HL-60/S4 treated with retinoic acid at 250 ng/mL for 4 days and 3 days (cell line): ENCODE results near the gene MTMR10.

Experiments
- in situ Hi-C: fragments of 300-500 bp; cut with MboI; formaldehyde crosslinking; loops from 2 replicates; pipeline ENCODE4 v1.7.0; 2022; ENCODE audit warnings: low sequenced_read_pairs

Gene MTMR10

DNA sequence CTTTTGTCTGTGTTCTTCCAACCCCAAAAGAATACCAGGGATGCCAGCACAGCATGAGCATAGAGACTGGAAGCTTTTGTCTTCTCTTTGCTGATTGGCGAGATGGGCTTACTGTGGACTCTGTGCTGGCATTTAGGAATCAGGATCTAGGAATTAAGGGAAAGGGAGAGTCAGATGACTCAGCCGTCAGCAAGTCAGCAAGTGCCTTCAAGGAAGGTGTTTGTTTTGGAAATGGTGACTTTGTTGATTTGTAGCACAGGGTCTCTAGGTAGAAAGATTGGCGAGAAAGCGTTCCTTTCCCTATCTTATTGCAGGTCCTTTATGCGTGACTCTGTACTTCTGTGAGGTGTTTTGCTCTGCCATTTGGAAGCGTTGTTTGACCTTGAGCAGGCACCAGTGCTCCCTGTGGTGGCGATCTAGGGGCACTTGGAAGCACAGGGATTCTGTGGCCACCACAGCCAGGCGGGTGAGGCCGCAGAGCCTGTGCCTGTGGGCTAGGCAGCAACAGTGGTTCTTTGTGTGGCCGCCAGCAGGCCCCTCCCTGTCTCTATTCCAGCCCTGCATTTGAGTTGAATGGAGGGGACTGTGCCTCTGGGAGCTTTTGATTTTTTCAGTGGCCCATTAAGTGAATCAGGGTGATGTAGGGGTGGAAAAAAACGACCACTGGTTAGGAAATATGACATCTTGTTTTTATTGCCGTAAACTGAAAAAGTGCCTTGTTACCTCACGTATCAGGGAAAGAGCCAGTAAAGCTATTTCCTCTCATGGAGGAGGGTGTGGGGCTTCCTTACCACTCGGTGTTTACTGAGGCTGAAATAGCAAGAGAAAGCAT, 68.7 kb downstream of the MTMR10 start:
- in situ Hi-C loops = no loop called here

DNA sequence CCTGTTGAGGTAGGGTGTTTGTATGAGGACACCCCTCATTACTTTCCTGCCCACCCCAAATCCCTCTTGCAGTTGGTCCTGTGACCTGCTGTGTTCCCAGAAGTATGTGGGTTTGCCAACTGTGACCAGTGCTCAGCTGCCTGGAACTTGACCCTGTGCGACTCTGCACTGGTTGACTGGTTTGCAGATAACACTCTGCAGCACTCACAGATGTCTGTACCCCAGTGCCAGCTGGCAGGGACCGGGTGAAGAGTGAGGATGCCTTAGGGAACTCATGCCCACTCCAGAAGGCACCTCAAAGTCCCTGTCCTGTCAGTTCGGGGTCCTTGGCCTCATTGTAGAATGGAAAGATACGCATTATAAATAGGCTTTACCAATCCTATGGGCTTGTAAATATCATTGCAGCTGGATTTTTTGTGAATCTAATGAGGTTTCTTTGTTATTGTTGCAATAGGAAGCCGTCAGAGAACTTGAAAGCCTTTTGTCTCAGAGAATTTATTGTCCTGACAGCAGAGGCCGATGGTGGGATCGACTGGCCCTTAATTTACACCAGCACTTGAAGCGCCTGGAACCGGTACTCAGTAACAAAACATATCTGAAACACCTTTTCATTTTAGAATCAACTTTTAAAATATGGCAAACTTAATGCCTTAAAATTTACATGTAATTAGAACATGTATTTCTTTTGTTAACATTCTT, 69.5 kb downstream of the MTMR10 start:
- in situ Hi-C loops = no loop called here

DNA sequence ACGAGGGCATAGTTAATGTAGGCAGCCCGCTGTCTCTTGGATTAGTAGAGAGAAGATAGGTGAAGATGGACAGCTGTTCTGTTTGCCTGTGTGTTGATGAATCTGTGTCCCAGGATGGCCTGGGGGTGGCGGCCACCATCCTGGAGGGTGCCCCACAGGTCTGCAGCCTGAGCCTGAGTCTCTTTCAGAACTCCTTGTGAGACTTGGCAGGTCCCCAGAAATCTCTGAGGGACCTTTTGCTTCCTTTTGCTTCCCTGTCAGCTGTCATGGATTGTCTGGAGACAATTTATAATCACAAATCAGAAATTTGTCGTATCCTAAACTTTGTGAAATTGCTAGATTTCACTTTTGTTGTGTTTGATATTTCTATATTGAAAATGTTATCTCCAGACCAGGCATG, 70.3 kb downstream of the MTMR10 start:
- in situ Hi-C loops = no loop called here

DNA sequence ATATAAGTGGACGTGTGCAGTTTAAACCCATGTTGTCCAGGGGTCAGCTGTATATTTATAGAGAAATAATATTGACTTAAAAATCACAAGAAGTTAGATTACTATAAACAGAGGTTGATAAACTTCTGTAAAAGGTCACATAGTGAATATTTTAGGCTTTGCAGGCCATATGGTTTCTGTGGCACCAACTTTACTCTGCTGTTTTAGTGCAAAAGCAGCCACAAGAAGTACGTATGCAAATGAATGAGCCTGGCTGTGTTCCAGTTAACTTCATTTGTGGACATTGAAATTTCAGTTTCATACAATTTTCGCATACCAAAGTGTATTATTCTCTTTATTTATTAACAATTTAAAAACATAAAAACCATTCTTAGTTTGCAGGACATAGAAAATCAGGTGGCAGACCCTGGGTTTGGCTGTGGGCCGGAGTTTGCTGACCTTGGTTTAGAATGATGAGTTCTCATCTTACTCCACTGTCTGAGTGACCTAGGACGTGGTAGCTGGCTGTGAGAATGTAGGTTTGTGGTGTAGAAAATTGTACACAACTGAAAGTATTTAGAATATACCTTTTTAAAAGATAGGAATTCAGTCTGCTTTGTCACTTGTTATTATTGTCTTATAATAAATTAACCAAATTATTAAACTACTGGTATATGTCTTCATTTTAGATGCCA, 71.4 kb downstream of the MTMR10 start:
- in situ Hi-C loops = no loop called here

DNA sequence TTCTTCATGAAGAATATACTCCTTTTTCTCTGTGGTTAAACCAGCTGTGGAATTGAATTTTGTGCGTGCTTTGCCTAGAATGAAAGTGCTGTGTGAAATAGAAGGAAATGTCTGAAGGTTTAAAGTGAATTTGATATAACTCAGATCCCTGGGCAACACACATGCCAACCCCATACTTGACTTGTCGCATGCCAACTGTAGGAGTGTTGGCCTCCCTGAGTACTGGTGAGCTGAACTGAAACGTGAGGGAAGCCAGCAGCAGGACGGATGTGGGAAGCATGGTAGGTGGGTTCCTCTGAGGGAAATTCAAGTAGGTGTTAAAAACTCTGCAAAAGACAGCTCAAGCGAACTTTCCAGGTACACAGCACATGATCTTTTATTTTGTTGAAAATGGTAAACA, 73.1 kb downstream of the MTMR10 start:
- in situ Hi-C loops = no loop called here

GRCh38 chr15:30917675-30918074, 73.8 kb downstream of the MTMR10 start:
- in situ Hi-C loops = no loop called here

DNA sequence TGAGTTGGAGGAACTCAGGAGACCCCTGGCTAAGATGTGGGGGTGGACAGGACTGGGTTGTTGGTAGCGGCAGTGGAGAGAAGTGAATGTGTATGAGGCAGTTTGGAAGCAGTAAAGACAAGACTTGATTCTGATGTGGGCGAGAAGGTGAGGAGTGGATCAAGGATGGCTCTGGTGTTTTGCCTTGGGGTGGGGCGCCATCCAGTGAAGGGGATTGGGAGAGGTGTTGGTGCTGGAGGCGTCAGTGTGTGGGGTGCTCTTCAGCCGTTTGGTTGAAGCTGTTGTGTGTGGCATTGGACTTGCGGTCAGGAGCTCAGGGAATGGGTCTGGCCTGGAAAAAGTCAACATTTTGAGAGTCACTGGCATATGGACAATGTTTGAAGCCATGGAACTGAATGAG, 74.4 kb downstream of the MTMR10 start:
- in situ Hi-C loops = no loop called here

DNA sequence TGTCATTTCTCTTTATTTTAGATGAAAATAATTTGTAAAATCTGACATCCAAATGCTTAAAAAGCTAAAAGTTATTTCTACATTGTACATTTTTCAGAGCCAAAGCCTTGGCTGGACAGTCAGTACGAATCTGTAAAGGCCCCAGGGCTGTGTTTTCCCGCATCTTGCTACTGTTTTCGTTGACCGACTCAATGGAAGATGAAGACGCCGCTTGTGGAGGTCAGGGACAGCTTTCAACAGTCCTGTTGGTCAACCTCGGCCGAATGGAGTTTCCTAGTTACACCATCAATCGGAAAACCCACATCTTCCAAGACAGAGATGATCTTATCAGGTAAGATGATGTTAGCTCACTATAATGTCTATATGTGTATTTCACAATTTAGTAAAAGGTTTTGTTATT, 77.7 kb downstream of the MTMR10 start:
- in situ Hi-C loops = no loop called here

- in situ Hi-C loops = no loop called here
Measured at GRCh38 chr15:30906366-30906765, 85.1 kb downstream of the MTMR10 start.

DNA sequence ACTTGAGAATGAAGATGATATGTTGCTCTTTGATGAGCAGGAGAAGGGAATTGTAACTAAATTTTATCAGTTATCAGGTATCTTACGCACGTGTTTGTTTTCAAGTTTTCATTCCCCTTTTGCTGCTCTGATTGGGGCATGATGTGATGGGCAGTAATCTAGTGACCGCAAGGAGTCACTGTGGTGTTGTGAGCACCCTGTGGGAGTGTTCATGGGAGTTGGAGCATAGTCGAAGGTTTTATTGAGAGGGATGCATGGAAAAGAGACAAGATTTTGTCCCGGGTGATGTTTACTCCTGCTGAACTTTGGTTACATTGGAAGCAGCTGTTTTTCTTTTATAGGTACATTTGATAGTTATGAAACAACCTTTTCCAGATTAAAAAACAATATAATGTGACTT, 85.6 kb downstream of the MTMR10 start:
- in situ Hi-C loops = no loop called here

- in situ Hi-C loops = no loop called here
Measured at GRCh38 chr15:30904812-30905211, 86.6 kb downstream of the MTMR10 start.

- in situ Hi-C loops = no loop called here
Measured at GRCh38 chr15:30903497-30904187, 87.8 kb downstream of the MTMR10 start, which contains the start of gene FAN1. FAN1 (plus strand) TSS chr15:30903915; CDS start chr15:30904664, 749 bp downstream.

DNA sequence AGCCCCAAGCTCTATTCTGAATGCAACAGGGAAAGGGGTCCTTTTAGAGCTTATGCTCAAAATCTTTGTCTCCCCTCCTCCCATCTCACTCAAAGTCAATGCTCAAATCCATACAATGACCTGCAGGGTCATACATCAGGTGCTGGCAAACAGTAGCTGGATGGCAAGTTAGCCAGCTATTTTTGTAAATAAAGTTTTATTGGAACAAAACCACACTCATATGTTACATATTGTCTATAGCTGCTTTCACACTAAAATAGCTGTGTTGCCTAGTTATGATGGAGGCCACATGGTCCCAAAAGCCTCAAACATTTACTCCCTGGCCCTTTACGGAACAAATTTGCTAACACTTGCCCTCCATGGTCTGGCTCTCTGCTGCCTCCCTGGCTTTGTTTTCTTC, 89.5 kb downstream of the MTMR10 start:
- in situ Hi-C loops = no loop called here

DNA sequence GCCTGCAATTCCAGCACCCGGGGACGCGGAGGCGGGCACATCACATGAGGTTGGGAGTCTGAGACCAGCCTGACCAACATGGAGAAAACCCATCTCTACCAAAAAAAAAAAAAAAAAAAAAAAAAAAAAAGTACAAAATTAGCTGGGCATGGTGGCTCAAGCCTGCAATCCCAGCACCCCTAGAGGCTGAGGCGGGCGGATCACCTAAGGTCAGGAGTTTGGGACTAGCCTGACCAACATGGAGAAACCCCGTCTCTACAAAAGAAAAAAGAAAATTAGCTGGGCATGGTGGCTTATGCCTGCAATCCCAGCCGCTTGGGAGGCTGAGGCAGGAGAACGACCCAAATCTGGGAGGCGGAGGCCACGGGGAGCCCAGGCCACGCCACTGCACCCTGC, 95.2 kb downstream of the MTMR10 start:
- in situ Hi-C loops = no loop called here

DNA sequence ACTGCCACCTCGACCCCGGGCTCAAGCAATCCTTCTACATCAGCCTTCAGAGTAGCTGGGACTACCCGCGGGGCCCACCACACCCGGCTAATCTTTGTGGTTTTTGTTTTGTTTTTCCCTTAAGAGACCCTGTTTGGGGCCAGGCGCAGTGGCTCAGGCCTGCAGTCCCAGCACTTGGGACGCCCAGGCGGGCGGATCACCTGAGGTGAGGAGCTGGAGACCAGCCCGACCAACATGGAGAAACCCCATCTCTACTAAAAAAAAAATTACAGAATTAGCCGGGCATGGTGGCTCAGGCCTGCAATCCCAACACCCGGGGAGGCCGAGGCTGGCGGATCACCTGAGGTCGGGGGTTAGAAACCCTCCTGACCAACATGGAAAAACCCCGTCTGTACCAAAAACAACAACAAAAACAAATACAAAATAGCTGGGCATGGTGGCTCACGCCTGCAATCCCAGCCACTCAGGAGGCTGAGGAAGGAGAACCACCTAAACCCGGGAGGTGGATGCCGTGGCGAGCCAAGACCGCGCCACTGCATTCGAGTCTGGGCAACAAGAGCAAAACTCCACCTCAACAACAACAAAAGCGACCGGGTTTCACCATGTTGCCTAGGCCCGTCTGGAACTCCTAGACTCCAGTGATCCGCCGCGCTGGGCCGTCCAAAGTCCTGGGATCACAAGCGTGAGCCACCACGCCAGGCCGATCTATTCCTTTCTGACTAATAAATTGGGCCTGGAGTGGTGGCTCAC, 95.8 kb downstream of the MTMR10 start:
- in situ Hi-C loops = no loop called here

- in situ Hi-C loops = no loop called here
Measured at GRCh38 chr15:30889196-30889595, 102.2 kb downstream of the MTMR10 start.
